DOHH2 (cell line): Measurements from ENCODE around the gene OR52E8.

Experiments used
- H3F3A ChIP-seq: fragments of 200-600 bp; sonication (generic), shearing (Covaris generic); 2 replicates; pipeline ENCODE4 v1.6.0; 2016; ENCODE audit warnings: antibody characterized with exemption, mild to moderate bottlenecking; ENCODE audit not compliant: control insufficient read depth, insufficient read depth
- H3K27ac ChIP-seq: fragments of 200-600 bp; sonication (generic); 2 replicates; pipeline ENCODE4 v1.5.1; 2014; ENCODE audit warnings: low read depth, mild to moderate bottlenecking, low read length, moderate library complexity
- H3K27me3 ChIP-seq: fragments of 200-600 bp; sonication (generic); 2 replicates; pipeline ENCODE4 v1.6.1; 2014; ENCODE audit warnings: mild to moderate bottlenecking, low read length, mixed read lengths; ENCODE audit not compliant: control insufficient read depth
- H3K36me3 ChIP-seq: fragments of 200-600 bp; sonication (generic); 2 replicates; pipeline ENCODE4 v1.6.1; 2014; ENCODE audit warnings: mild to moderate bottlenecking, low read length, moderate library complexity, mixed read lengths; ENCODE audit not compliant: control insufficient read depth
- H3K4me1 ChIP-seq: fragments of 200-600 bp; sonication (generic); 2 replicates; pipeline ENCODE4 v1.6.1; 2014; ENCODE audit warnings: mild to moderate bottlenecking, low read length, mixed read lengths; ENCODE audit not compliant: control insufficient read depth
- H3K4me2 ChIP-seq: fragments of 200-600 bp; sonication (generic); 2 replicates; pipeline ENCODE4 v1.6.0; 2014; ENCODE audit warnings: mild to moderate bottlenecking, low read length, moderate library complexity
- H3K4me3 ChIP-seq: fragments of 200-600 bp; sonication (generic); 2 replicates; pipeline ENCODE4 v1.5.1; 2014; ENCODE audit warnings: mild to moderate bottlenecking, low read length, mixed read lengths
- H3K79me2 ChIP-seq: fragments of 200-600 bp; sonication (generic); 2 replicates; pipeline ENCODE4 v1.6.1; 2014; ENCODE audit warnings: mild to moderate bottlenecking, low read length, mixed read lengths; ENCODE audit not compliant: control insufficient read depth
- H3K9me2 ChIP-seq: fragments of 200-600 bp; sonication (generic); replicated peaks from 2 replicates; pipeline ENCODE4 v1.6.1; 2014; ENCODE audit warnings: mild to moderate bottlenecking, low read length, mixed read lengths; ENCODE audit not compliant: control insufficient read depth
- H3K9me3 ChIP-seq: fragments of 200-600 bp; sonication (generic); 2 replicates; pipeline ENCODE4 v1.6.1; 2014; ENCODE audit warnings: antibody characterized with exemption, low read length, mixed read lengths; ENCODE audit not compliant: control insufficient read depth, insufficient read depth
- H4K20me1 ChIP-seq: fragments of 200-600 bp; sonication (generic); 2 replicates; pipeline ENCODE4 v1.6.0; 2014; ENCODE audit warnings: low read depth, mild to moderate bottlenecking, antibody characterized with exemption, low read length, moderate library complexity; ENCODE audit not compliant: control insufficient read depth, insufficient read depth
- CTCF ChIP-seq: fragments of 200-600 bp; sonication (generic); IDR thresholded peaks from one replicate; pipeline ENCODE4 v1.5.1; 2014; ENCODE audit warnings: antibody characterized with exemption, mild to moderate bottlenecking, low read depth, low read length; ENCODE audit not compliant: poor library complexity, severe bottlenecking
- EZH2phosphoT487 ChIP-seq: fragments of 200-600 bp; sonication (generic); IDR thresholded peaks from 2 replicates; pipeline ENCODE4 v1.6.1; 2017; ENCODE audit warnings: borderline replicate concordance, mild to moderate bottlenecking, antibody characterized with exemption, low read length, moderate library complexity, mixed read lengths

Gene OR52E8

GRCh38 chr11:5841797-5842196 is 15.7 kb downstream of the OR52E8 start, which contains the start of gene OR52E6:
TSS of gene OR52E6 (minus strand) at chr11:5841897. CDS start at chr11:5841897, 0 bp downstream.
- no peaks in the 10 kb centered on the region for H3K27me3 ChIP-seq
- H3K4me1 ChIP-seq = no peaks in the 10 kb centered on the region
- no peaks in the 10 kb centered on the region for H3K79me2 ChIP-seq
- H4K20me1 ChIP-seq = no peaks in the 10 kb centered on the region
- H3K27ac ChIP-seq = no peak within 1 kb of the TSS
- TF ChIP-seq CTCF (no peak), EZH2phosphoT487 (no peak)
- no peaks in the 10 kb centered on the region for H3K36me3 ChIP-seq
- H3F3A ChIP-seq = no peaks in the 10 kb centered on the region
- H3K4me2 ChIP-seq = no peak within 1 kb of the TSS
- no peaks in the 10 kb centered on the region; the same call in 1 of the 2 replicates for H3K9me2 ChIP-seq
- H3K4me3 ChIP-seq = no peak within 1 kb of the TSS
- no peaks in the 10 kb centered on the region for H3K9me3 ChIP-seq

- Histone ChIP-seq H3K36me3 (no peaks in the 10 kb centered on the region), H3K4me3 (no peak overlapping the region), H3K4me2 (no peak overlapping the region), H3K79me2 (no peaks in the 10 kb centered on the region), H4K20me1 (no peaks in the 10 kb centered on the region), H3K9me3 (no peaks in the 10 kb centered on the region), H3K27me3 (no peaks in the 10 kb centered on the region), H3K9me2 (no peaks in the 10 kb centered on the region; the same call in 1 of the 2 replicates), H3K4me1 (no peaks in the 10 kb centered on the region), H3K27ac (no peak overlapping the region), H3F3A (no peaks in the 10 kb centered on the region)
- TF ChIP-seq EZH2phosphoT487 = no peak
Measured at GRCh38 chr11:5837695-5838094, 19.8 kb downstream of the OR52E8 start.

- no peaks in the 10 kb centered on the region for H3K9me2 ChIP-seq
- no peaks in the 10 kb centered on the region for H3F3A ChIP-seq
- H3K27ac ChIP-seq = no peak overlapping the region
- no peaks in the 10 kb centered on the region for H3K4me1 ChIP-seq
- H3K27me3 ChIP-seq = no peaks in the 10 kb centered on the region
- H3K4me2 ChIP-seq = no peak overlapping the region
- no peaks in the 10 kb centered on the region for H3K9me3 ChIP-seq
- H4K20me1 ChIP-seq = no peaks in the 10 kb centered on the region
- no peak overlapping the region for H3K4me3 ChIP-seq
- no peaks in the 10 kb centered on the region for H3K79me2 ChIP-seq
- H3K36me3 ChIP-seq = no peaks in the 10 kb centered on the region
- no peak for TF ChIP-seq EZH2phosphoT487
- TF ChIP-seq CTCF = no peak
Measured at GRCh38 chr11:5833446-5833845, 24.0 kb downstream of the OR52E8 start.

- Histone ChIP-seq H3F3A (no peaks in the 10 kb centered on the region), H3K9me3 (no peaks in the 10 kb centered on the region), H3K27ac (no peak overlapping the region), H3K27me3 (no peaks in the 10 kb centered on the region), H3K4me1 (no peaks in the 10 kb centered on the region), H3K4me2 (no peak overlapping the region), H3K36me3 (no peaks in the 10 kb centered on the region), H3K9me2 (no peaks in the 10 kb centered on the region), H3K4me3 (no peak overlapping the region), H3K79me2 (no peaks in the 10 kb centered on the region), H4K20me1 (no peaks in the 10 kb centered on the region)
- TF ChIP-seq EZH2phosphoT487 (no peak), CTCF (no peak)
Measured at GRCh38 chr11:5831196-5831829, 26.2 kb downstream of the OR52E8 start.
